ENCODE results near the gene GTF2IRD1. TPM values are rescaled to one million over a fixed set of nuclear protein-coding genes. Genes with fewer than 3 reads are reported as not detected.

The GTF2IRD1 gene
- total RNA-seq, 1 experiment from 2014 or later: 54.0 TPM

DNA sequence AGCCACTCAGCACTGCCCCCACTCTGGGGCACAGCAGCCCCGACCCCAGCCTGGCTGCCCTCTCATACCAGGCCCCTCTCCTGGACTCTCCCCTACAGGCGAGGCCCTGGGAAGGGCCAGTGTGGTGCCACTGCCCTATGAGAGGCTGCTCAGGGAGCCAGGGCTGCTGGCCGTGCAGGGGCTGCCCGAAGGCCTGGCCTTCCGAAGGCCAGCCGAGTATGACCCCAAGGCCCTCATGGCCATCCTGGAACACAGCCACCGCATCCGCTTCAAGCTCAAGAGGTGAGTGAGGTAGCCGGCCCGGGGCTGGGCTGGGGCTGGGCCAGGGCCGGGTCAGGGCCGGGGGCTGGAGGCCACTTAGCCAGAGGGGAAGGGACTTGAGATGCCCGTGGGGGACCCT, 64.3 kb downstream of the GTF2IRD1 start:
- TF ChIP-seq TCF7L2 (IDR thresholded peaks at IDR 0.05; ENCODE audit: low read depth, low read length) (no peak), SIN3A (IDR thresholded peaks at IDR 0.05; ENCODE audit: borderline replicate concordance, insufficient read depth, low read depth, low read length) (no peak), POLR2AphosphoS5 (IDR thresholded peaks at IDR 0.05; ENCODE audit: low read depth, low read length) (no peak)
- TF ChIP-seq, protein P1, sequence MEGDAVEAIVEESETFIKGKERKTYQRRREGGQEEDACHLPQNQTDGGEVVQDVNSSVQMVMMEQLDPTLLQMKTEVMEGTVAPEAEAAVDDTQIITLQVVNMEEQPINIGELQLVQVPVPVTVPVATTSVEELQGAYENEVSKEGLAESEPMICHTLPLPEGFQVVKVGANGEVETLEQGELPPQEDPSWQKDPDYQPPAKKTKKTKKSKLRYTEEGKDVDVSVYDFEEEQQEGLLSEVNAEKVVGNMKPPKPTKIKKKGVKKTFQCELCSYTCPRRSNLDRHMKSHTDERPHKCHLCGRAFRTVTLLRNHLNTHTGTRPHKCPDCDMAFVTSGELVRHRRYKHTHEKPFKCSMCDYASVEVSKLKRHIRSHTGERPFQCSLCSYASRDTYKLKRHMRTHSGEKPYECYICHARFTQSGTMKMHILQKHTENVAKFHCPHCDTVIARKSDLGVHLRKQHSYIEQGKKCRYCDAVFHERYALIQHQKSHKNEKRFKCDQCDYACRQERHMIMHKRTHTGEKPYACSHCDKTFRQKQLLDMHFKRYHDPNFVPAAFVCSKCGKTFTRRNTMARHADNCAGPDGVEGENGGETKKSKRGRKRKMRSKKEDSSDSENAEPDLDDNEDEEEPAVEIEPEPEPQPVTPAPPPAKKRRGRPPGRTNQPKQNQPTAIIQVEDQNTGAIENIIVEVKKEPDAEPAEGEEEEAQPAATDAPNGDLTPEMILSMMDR (IDR thresholded peaks at IDR 0.05): no peak
- TF ChIP-seq, protein P2, sequence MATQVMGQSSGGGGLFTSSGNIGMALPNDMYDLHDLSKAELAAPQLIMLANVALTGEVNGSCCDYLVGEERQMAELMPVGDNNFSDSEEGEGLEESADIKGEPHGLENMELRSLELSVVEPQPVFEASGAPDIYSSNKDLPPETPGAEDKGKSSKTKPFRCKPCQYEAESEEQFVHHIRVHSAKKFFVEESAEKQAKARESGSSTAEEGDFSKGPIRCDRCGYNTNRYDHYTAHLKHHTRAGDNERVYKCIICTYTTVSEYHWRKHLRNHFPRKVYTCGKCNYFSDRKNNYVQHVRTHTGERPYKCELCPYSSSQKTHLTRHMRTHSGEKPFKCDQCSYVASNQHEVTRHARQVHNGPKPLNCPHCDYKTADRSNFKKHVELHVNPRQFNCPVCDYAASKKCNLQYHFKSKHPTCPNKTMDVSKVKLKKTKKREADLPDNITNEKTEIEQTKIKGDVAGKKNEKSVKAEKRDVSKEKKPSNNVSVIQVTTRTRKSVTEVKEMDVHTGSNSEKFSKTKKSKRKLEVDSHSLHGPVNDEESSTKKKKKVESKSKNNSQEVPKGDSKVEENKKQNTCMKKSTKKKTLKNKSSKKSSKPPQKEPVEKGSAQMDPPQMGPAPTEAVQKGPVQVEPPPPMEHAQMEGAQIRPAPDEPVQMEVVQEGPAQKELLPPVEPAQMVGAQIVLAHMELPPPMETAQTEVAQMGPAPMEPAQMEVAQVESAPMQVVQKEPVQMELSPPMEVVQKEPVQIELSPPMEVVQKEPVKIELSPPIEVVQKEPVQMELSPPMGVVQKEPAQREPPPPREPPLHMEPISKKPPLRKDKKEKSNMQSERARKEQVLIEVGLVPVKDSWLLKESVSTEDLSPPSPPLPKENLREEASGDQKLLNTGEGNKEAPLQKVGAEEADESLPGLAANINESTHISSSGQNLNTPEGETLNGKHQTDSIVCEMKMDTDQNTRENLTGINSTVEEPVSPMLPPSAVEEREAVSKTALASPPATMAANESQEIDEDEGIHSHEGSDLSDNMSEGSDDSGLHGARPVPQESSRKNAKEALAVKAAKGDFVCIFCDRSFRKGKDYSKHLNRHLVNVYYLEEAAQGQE (IDR thresholded peaks at IDR 0.05; ENCODE audit: insufficient read depth in 1 of 2, low read depth in 2 of 2, low read length in 1 of 2): no peak
- ChIA-PET POLR2A (no interaction called here), CTCF (no interaction called here)
- ATAC-seq (no peak), DNase-seq (ENCODE audit: low read depth, low spot score) (no peak)
- Histone ChIP-seq H3K4me3 (ENCODE audit: low read depth in 2 of 2, low read length in 2 of 2) (no peak overlapping the region), H3K9me3 (ENCODE audit: control insufficient read depth, insufficient read depth, low read depth, low read length) (no peaks in the 10 kb centered on the region), H3K27me3 (ENCODE audit: control insufficient read depth, insufficient read depth, low read length) (no peaks in the 10 kb centered on the region), H3K36me3 (ENCODE audit: control insufficient read depth, insufficient read depth, low read length) (no peaks in the 10 kb centered on the region), H3K4me1 (ENCODE audit: control insufficient read depth, insufficient read depth, low read length) (no peaks in the 10 kb centered on the region), H3K27ac (ENCODE audit: low read length) (no peak overlapping the region)
- no TSS peak for BruUV-seq (replicated peaks)
- intact Hi-C loops (cut with micrococcal nuclease; ENCODE audit: unreplicated experiment): no loop called here
- in situ Hi-C loops (cut with HindIII; ENCODE audit: low pct_unique_long_range_greater_than_20kb, low sequenced_read_pairs): no loop called here

DNA sequence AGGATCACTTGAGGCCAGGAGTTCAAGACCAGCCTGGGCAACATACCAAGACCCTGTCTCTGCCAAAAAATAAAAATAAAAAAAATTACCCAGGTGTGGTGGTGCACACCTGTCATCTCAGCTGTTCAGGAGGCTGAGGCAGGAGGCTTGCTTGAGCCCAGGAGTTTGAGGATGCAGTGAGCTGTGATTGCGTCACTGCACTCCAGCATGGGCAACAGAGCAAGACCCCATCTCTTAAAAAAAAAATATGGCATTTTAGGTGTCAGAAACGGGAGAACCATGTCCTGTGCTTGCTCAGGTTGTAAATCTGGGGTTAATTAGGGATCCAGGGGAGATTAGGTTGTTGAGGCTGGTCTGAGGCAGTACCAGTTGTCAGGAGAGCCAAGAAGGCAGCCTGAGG, 64.9 kb downstream of the GTF2IRD1 start:
- Histone ChIP-seq H3K9me3 (ENCODE audit: control insufficient read depth, insufficient read depth, low read depth, low read length) (no peaks in the 10 kb centered on the region), H3K36me3 (ENCODE audit: control insufficient read depth, insufficient read depth, low read length) (no peaks in the 10 kb centered on the region), H3K4me3 (ENCODE audit: low read depth in 2 of 2, low read length in 2 of 2) (no peak overlapping the region), H3K27ac (ENCODE audit: low read length) (no peak overlapping the region), H3K27me3 (ENCODE audit: control insufficient read depth, insufficient read depth, low read length) (no peaks in the 10 kb centered on the region), H3K4me1 (ENCODE audit: control insufficient read depth, insufficient read depth, low read length) (no peaks in the 10 kb centered on the region)
- in situ Hi-C loops (cut with HindIII; ENCODE audit: low pct_unique_long_range_greater_than_20kb, low sequenced_read_pairs) (no loop called here), intact Hi-C loops (cut with micrococcal nuclease; ENCODE audit: unreplicated experiment) (no loop called here)
- no TSS peak for BruUV-seq (replicated peaks)
- TF ChIP-seq, protein P1 (IDR thresholded peaks at IDR 0.05): no peak
- no peak for TF ChIP-seq SIN3A (IDR thresholded peaks at IDR 0.05; ENCODE audit: borderline replicate concordance, insufficient read depth, low read depth, low read length)
- TF ChIP-seq TCF7L2 (IDR thresholded peaks at IDR 0.05; ENCODE audit: low read depth, low read length): no peak
- no peak for TF ChIP-seq POLR2AphosphoS5 (IDR thresholded peaks at IDR 0.05; ENCODE audit: low read depth, low read length)
- TF ChIP-seq, protein P2 (IDR thresholded peaks at IDR 0.05; ENCODE audit: insufficient read depth in 1 of 2, low read depth in 2 of 2, low read length in 1 of 2): no peak
- DNase-seq (ENCODE audit: low read depth, low spot score) (no peak), ATAC-seq (no peak)
- ChIA-PET CTCF (no interaction called here), POLR2A (no interaction called here)
